GM23338 (cell line): ENCODE results near the gene PCDHA12. TPM values are rescaled to one million over a fixed set of nuclear protein-coding genes. Genes with fewer than 3 reads are reported as not detected.
A peak's percentile ranks its signal among the peaks of the same experiment; 100 is the strongest.

Source experiments
- ATAC-seq: fragments of 200-7000 bp; cut with Tn5 transposase; 3 replicates; pipeline ENCODE4 v1.9.1; 2020
- DNase-seq: peaks from one replicate; pipeline ENCODE4 v3.0.0-alpha.2; 2015; ENCODE audit warnings: low spot score
- H2AFZ ChIP-seq: fragments of 200-600 bp; sonication (generic); 2 replicates; pipeline ENCODE4 v1.8.0; 2016; ENCODE audit warnings: antibody characterized with exemption, mild to moderate bottlenecking, moderate library complexity
- H3F3A ChIP-seq: fragments of 200-600 bp; sonication (generic); replicated peaks from 2 replicates; pipeline ENCODE4 v1.8.0; 2017; ENCODE audit warnings: antibody characterized with exemption, mixed run types, low read depth
- H3K27ac ChIP-seq: fragments of 200-600 bp; sonication (generic); 2 replicates; pipeline ENCODE4 v1.6.1; 2016; ENCODE audit warnings: low read depth
- H3K27me3 ChIP-seq: fragments of 200-600 bp; sonication (generic); 2 replicates; pipeline ENCODE4 v1.8.0; 2016; ENCODE audit warnings: mild to moderate bottlenecking, mixed run types, moderate library complexity; ENCODE audit not compliant: insufficient read depth
- H3K36me3 ChIP-seq: fragments of 200-600 bp; sonication (generic); 2 replicates; pipeline ENCODE4 v1.8.0; 2016; ENCODE audit warnings: mild to moderate bottlenecking; ENCODE audit not compliant: insufficient read depth
- H3K4me1 ChIP-seq: fragments of 200-600 bp; sonication (generic); 2 replicates; pipeline ENCODE4 v1.8.0; 2016; ENCODE audit warnings: mild to moderate bottlenecking, moderate library complexity; ENCODE audit not compliant: insufficient read depth
- H3K4me2 ChIP-seq: fragments of 200-600 bp; sonication (generic); 2 replicates; pipeline ENCODE4 v1.7.1; 2017; ENCODE audit warnings: mixed run types
- H3K4me3 ChIP-seq: fragments of 200-600 bp; sonication (generic); 2 replicates; pipeline ENCODE4 v1.6.1; 2016; ENCODE audit warnings: mixed run types
- H3K79me2 ChIP-seq: fragments of 200-600 bp; sonication (generic); replicated peaks from 2 replicates; pipeline ENCODE4 v1.8.0; 2017; ENCODE audit warnings: mild to moderate bottlenecking; ENCODE audit not compliant: insufficient read depth
- H3K9me2 ChIP-seq: fragments of 200-600 bp; sonication (generic); 2 replicates; pipeline ENCODE4 v1.8.0; 2017; ENCODE audit not compliant: insufficient read depth
- H4K20me1 ChIP-seq: fragments of 200-600 bp; sonication (generic); replicated peaks from 2 replicates; pipeline ENCODE4 v1.8.0; 2017; ENCODE audit warnings: mild to moderate bottlenecking; ENCODE audit not compliant: insufficient read depth
- H3K27ac Mint-ChIP-seq: 2 replicates; pipeline ENCODE4 v1.8.0; 2020; ENCODE audit warnings: inconsistent platforms, mild to moderate bottlenecking, moderate library complexity, mixed read lengths
- H3K27me3 Mint-ChIP-seq: 3 replicates; pipeline ENCODE4 v1.8.0; 2022; ENCODE audit warnings: low read depth, mild to moderate bottlenecking, moderate library complexity, mixed read lengths, inconsistent platforms; ENCODE audit not compliant: insufficient read depth, poor library complexity
- H3K36me3 Mint-ChIP-seq: 3 replicates; pipeline ENCODE4 v1.8.0; 2021; ENCODE audit warnings: low read depth, mild to moderate bottlenecking, inconsistent platforms, moderate library complexity, mixed read lengths
- H3K4me1 Mint-ChIP-seq: 3 replicates; pipeline ENCODE4 v1.8.0; 2020; ENCODE audit warnings: mild to moderate bottlenecking, inconsistent platforms, mixed read lengths
- H3K4me3 Mint-ChIP-seq: 3 replicates; pipeline ENCODE4 v1.8.0; 2021; ENCODE audit warnings: moderate library complexity, mild to moderate bottlenecking, inconsistent platforms, mixed read lengths
- H3K9me3 Mint-ChIP-seq: 3 replicates; pipeline ENCODE4 v1.8.0; 2020; ENCODE audit warnings: moderate library complexity, mild to moderate bottlenecking, inconsistent platforms, mixed read lengths
- CREB1 ChIP-seq: fragments of 250-450 bp; sonication (Bioruptor Pico); IDR thresholded peaks from 2 replicates; pipeline ENCODE4 v1.5.0; 2020; ENCODE audit warnings: low read depth, mild to moderate bottlenecking, moderate library complexity
- CTCF ChIP-seq, 2 experiments: fragments of 200-600 bp in 1 of 2; sonication (generic) in 1 of 2; conservative IDR thresholded peaks; 2 replicates each; pipeline versions ENCODE4 v1.5.1 to v1.6.1; 2016 to 2017; ENCODE audit warnings: antibody characterized with exemption in 2 of 2, low read depth in 2 of 2, mild to moderate bottlenecking in 2 of 2, moderate library complexity in 1 of 2
- ETS1 ChIP-seq: IDR thresholded peaks from 2 replicates; pipeline ENCODE4 v1.6.1; 2016; ENCODE audit warnings: antibody characterized with exemption
- EZH2 ChIP-seq: fragments of 200-600 bp; sonication (generic); IDR thresholded peaks from one replicate; pipeline ENCODE4 v1.8.0; 2017; ENCODE audit warnings: antibody characterized with exemption, mild to moderate bottlenecking, low read depth; ENCODE audit not compliant: unreplicated experiment
- EZH2phosphoT487 ChIP-seq: fragments of 200-600 bp; sonication (generic); IDR thresholded peaks from one replicate; pipeline ENCODE4 v1.8.1; 2018; ENCODE audit warnings: antibody characterized with exemption; ENCODE audit not compliant: unreplicated experiment
- JUNB ChIP-seq: IDR thresholded peaks from one replicate; pipeline ENCODE4 v1.6.1; 2016; ENCODE audit warnings: antibody characterized with exemption; ENCODE audit not compliant: unreplicated experiment
- NANOG ChIP-seq: IDR thresholded peaks from 2 replicates; pipeline ENCODE4 v1.6.1; 2016; ENCODE audit warnings: antibody characterized with exemption, borderline replicate concordance
- STAT1 ChIP-seq: IDR thresholded peaks from one replicate; pipeline ENCODE4 v1.6.1; 2016; ENCODE audit warnings: antibody characterized with exemption; ENCODE audit not compliant: unreplicated experiment
- ZNF114 ChIP-seq: fragments of 250-450 bp; sonication (Bioruptor Pico); IDR thresholded peaks from 2 replicates; pipeline ENCODE4 v1.5.0; 2020; ENCODE audit warnings: mild to moderate bottlenecking, moderate library complexity
- polyA plus RNA-seq: library from polyadenylated mRNA; unstranded; fragments of >200 nt; fragmentation: Nextera tagmentation; extraction: Ambion mirVana; gene quantifications from 2 replicates; pipeline ENCODE4 v1.2.1, GENCODE V29; 2016
- total RNA-seq: library from RNA; depleted of rRNA; stranded (reverse); fragments of >200 nt; shearing (Covaris generic); gene quantifications from 2 replicates; pipeline ENCODE4 v1.2.3, GENCODE V29; 2014

PCDHA12 gene
- total and polyA plus RNA-seq, 2 experiments from 2014 or later = 5.1 to 17.7 TPM

- Histone ChIP-seq H3F3A (no peaks in the 10 kb centered on the region), H3K27ac (no peak within 1 kb of the TSS), H2AFZ (no peak within 1 kb of the TSS), H3K4me3 (no peak within 1 kb of the TSS), H3K4me2 (no peak within 1 kb of the TSS), H3K27me3 (no peaks in the 10 kb centered on the region), H3K4me1 (no peaks in the 10 kb centered on the region), H3K79me2 (no peaks in the 10 kb centered on the region), H3K36me3 (peaks cover 4% of the 10 kb centered on the region; the same call in 1 of the 2 replicates), H4K20me1 (no peaks in the 10 kb centered on the region; the same call in 1 of the 2 replicates), H3K9me2 (no peaks in the 10 kb centered on the region)
- DNase-seq = peak; percentile 88
- no peaks in the 10 kb centered on the region for H3K27me3 Mint-ChIP-seq
- peak; percentile 75 for ATAC-seq
- H3K4me1 Mint-ChIP-seq = no peaks in the 10 kb centered on the region; the same call in 2 of the 3 replicates
- H3K9me3 Mint-ChIP-seq = peaks cover 4% of the 10 kb centered on the region; the same call in 1 of the 3 replicates
- peaks cover 11% of the 10 kb centered on the region for H3K36me3 Mint-ChIP-seq
- H3K4me3 Mint-ChIP-seq = peak within 1 kb of the TSS; percentile 34; the same call in 1 of the 3 replicates
- H3K27ac Mint-ChIP-seq = no peak within 1 kb of the TSS
- TF ChIP-seq CTCF (conservative IDR thresholded peaks at IDR 0.05; ENCODE audit: low read depth in 2 of 2) (peak; percentile 75 to 83), EZH2phosphoT487 (no peak)
These were observed 33.8 kb upstream of the PCDHA12 start, which contains the start of gene PCDHA8 for GRCh38 chr5:140840978-140841962. Gene PCDHA8 (plus strand): TSS chr5:140841187. CDS start chr5:140841322, 135 bp downstream.

- Mint-ChIP-seq H3K4me1 (no peaks in the 10 kb centered on the region; the same call in 2 of the 3 replicates), H3K9me3 (peaks cover 4% of the 10 kb centered on the region; the same call in 1 of the 3 replicates), H3K27me3 (no peaks in the 10 kb centered on the region), H3K4me3 (no peak overlapping the region), H3K27ac (no peak overlapping the region), H3K36me3 (peaks cover 8% of the 10 kb centered on the region)
- no peaks in the 10 kb centered on the region for H3K79me2 ChIP-seq
- H3K27ac ChIP-seq = no peak overlapping the region
- H3K4me1 ChIP-seq = 0 out of 2 replicates have a peak, but pooled peaks cover 7% of the 10 kb centered on the region
- H2AFZ ChIP-seq = no peak overlapping the region
- H3K36me3 ChIP-seq = peaks cover 4% of the 10 kb centered on the region; the same call in 1 of the 2 replicates
- peaks cover 4% of the 10 kb centered on the region; the same call in 1 of the 2 replicates for H4K20me1 ChIP-seq
- DNase-seq (no peak), ATAC-seq (no peak)
- H3K27me3 ChIP-seq = no peaks in the 10 kb centered on the region
- H3K9me2 ChIP-seq = no peaks in the 10 kb centered on the region
- no peak overlapping the region for H3K4me3 ChIP-seq
- H3K4me2 ChIP-seq = no peak overlapping the region
- no peaks in the 10 kb centered on the region; the same call in 1 of the 2 replicates for H3F3A ChIP-seq
- TF ChIP-seq JUNB (no peak), EZH2 (no peak), CTCF (conservative IDR thresholded peaks at IDR 0.05; ENCODE audit: low read depth in 2 of 2) (no peak), NANOG (no peak), CREB1 (CRISPR knock-in tag) (no peak), ZNF114 (CRISPR knock-in tag) (no peak), STAT1 (no peak), ETS1 (no peak)
These were observed 32.0 kb upstream of the PCDHA12 start for GRCh38 chr5:140842798-140843733.
